Sigmoid colon (tissue), 4 donors: ENCODE results near the gene COL6A2.

ENCODE experiments used
- CTCF ChIP-seq, 4 experiments: fragments of 450-650 bp in 3 of 4; fragments of 200-600 bp in 1 of 4; IDR thresholded peaks; one replicate each; pipeline ENCODE4 v1.5.1; 2016 to 2019; ENCODE audit warnings: antibody characterized with exemption in 4 of 4, mild to moderate bottlenecking in 3 of 4, moderate library complexity in 2 of 4
- POLR2AphosphoS5 ChIP-seq, 4 donors: sonication (generic); formaldehyde crosslinking; IDR thresholded peaks; one replicate each; pipeline ENCODE4 v1.6.1; 2017; ENCODE audit warnings: antibody characterized with exemption in 4 of 4

DNA sequence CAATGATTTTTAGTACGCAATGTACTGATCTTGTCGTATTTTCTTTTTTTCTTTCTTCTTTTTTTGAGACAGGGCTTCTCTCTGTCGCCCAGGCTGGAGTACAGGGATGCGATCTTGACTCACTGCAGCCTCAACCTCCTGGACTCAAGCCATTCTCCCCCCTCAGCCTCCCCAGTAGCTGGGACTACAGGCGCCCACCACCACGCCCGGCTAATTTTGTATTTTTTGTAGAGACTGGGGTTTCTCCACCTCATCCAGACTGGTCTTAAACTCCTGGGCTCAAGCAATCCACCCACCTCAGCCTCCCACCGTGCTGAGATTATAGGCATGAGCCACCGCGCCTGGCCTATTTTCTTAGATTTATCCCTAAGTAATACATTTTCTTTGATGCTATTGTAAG is 43.9 kb upstream of the COL6A2 start:
- no peak for TF ChIP-seq POLR2AphosphoS5 (IDR thresholded peaks at IDR 0.05)
- TF ChIP-seq CTCF (IDR thresholded peaks at IDR 0.05), result no peak
